MCF 10A (cell line): ENCODE measurements around the gene GGTLC2. TPM values are rescaled to one million over a fixed set of nuclear protein-coding genes. Genes with fewer than 3 reads are reported as not detected.
"Not testable (repeated sequence)": the region's sequence is repeated elsewhere in the genome, so short reads cannot be mapped to it uniquely, and the experiment has no call there.

Source experiments
- Bru-seq: library from RNA; stranded (reverse); fragments of 400-500 nt; gene quantifications from one replicate; lab custom pipeline; 2021; lab: Mats Ljungman, UMichigan
- BruChase-seq, 2 experiments: library from RNA; stranded (reverse); fragments of 400-500 nt; gene quantifications; one replicate each; lab custom pipeline; 2021; lab: Mats Ljungman, UMichigan
- BruUV-seq: library from RNA; stranded (reverse); fragments of 400-500 nt; replicated peaks from 2 replicates; lab custom pipeline; 2021; lab: Mats Ljungman, UMichigan
- CTCF ChIA-PET: fragments of 300-600 bp; sonication (Branson Sonifier 250); formaldehyde crosslinking; extraction: SDS; loops from one replicate; lab custom pipeline; 2021; ENCODE audit warnings: antibody characterized with exemption, inconsistent platforms; lab: Yijun Ruan, JAX
- POLR2A ChIA-PET: fragments of 300-600, 350-650 bp; sonication (Branson Sonifier 250); formaldehyde crosslinking; extraction: SDS; loops from one replicate; lab custom pipeline; 2020; ENCODE audit warnings: antibody characterized with exemption, inconsistent platforms; lab: Yijun Ruan, JAX
- DNase-seq: peaks from one replicate; pipeline ENCODE4 v3.0.0-alpha.2; 2018; ENCODE audit not compliant: unreplicated experiment
- H3K27ac Mint-ChIP-seq: one replicate; pipeline ENCODE4 v1.8.0; 2022; ENCODE audit warnings: mild to moderate bottlenecking, low read depth, mixed read lengths; ENCODE audit not compliant: unreplicated experiment
- H3K27me3 Mint-ChIP-seq: one replicate; pipeline ENCODE4 v1.8.0; 2022; ENCODE audit warnings: mixed read lengths; ENCODE audit not compliant: insufficient read depth, unreplicated experiment
- H3K36me3 Mint-ChIP-seq: one replicate; pipeline ENCODE4 v1.8.0; 2022; ENCODE audit warnings: mild to moderate bottlenecking, moderate library complexity, mixed read lengths; ENCODE audit not compliant: insufficient read depth, unreplicated experiment
- H3K4me1 Mint-ChIP-seq: one replicate; pipeline ENCODE4 v1.8.0; 2022; ENCODE audit warnings: mixed read lengths; ENCODE audit not compliant: insufficient read depth, unreplicated experiment
- H3K4me3 Mint-ChIP-seq: one replicate; pipeline ENCODE4 v1.8.0; 2022; ENCODE audit warnings: mild to moderate bottlenecking, moderate library complexity, mixed read lengths; ENCODE audit not compliant: unreplicated experiment
- H3K9me3 Mint-ChIP-seq: one replicate; pipeline ENCODE4 v1.8.0; 2022; ENCODE audit warnings: mixed read lengths; ENCODE audit not compliant: unreplicated experiment
- CTCF ChIP-seq: fragments of 200-600 bp; IDR thresholded peaks from one replicate; pipeline ENCODE4 v1.8.0; 2022; ENCODE audit warnings: antibody characterized with exemption, mild to moderate bottlenecking; ENCODE audit not compliant: unreplicated experiment
- intact Hi-C: fragments of 100-400 bp; cut with micrococcal nuclease; formaldehyde crosslinking; loops from 2 replicates; pipeline ENCODE4 v1.14.1; 2022
- long read RNA-seq: library from polyadenylated mRNA; stranded (forward); transcript quantifications from one replicate; pipeline ENCODE4 v2.0.0, GENCODE V29; 2022
- total RNA-seq: library from RNA; stranded (reverse); gene quantifications from 2 replicates; pipeline ENCODE4 v1.2.3, GENCODE V29; 2022

GGTLC2 gene
- total RNA-seq (not detected in 2 replicates), Bru-seq, nascent RNA (not detected), BruChase-seq, experiment 1, labeled RNA remaining after a 6-hour chase (not detected), BruChase-seq, experiment 2, labeled RNA remaining after a 2-hour chase (not detected)
- long read RNA-seq, result 0 reads

GRCh38 chr22:22644314-22644713 is at the start of gene GGTLC2:
TSS of gene GGTLC2 (plus strand) at chr22:22644614. CDS start at chr22:22646346, 1,732 bp downstream.
- DNase-seq, BruUV-seq, POLR2A ChIA-PET, CTCF ChIA-PET, H3K9me3 Mint-ChIP-seq, H3K4me1 Mint-ChIP-seq, H3K27ac Mint-ChIP-seq, H3K4me3 Mint-ChIP-seq, H3K36me3 Mint-ChIP-seq, H3K27me3 Mint-ChIP-seq, intact Hi-C loops: not testable (repeated sequence)

- H3K9me3 Mint-ChIP-seq, result no peaks in the 10 kb centered on the region
- no peak overlapping the region for H3K27ac Mint-ChIP-seq
- H3K27me3 Mint-ChIP-seq, result peaks cover 55% of the 10 kb centered on the region
- no peak overlapping the region for H3K4me3 Mint-ChIP-seq
- BruUV-seq, result no TSS peak
- no peak for TF ChIP-seq CTCF
- no peaks in the 10 kb centered on the region for H3K36me3 Mint-ChIP-seq
- no peaks in the 10 kb centered on the region for H3K4me1 Mint-ChIP-seq
- DNase-seq, result no peak
- ChIA-PET POLR2A (no interaction called here), CTCF (interaction anchor here (0.6 to 3.0 kb wide), 5 partner anchors 10 to 362 kb away, joined by 3 to 13 read pairs (median 3); no protein-coding TSS in a partner anchor)
- intact Hi-C loops, result no loop called here
Measured at GRCh38 chr22:22595001-22595835, 49.2 kb upstream of the GGTLC2 start.

- Mint-ChIP-seq H3K9me3 (no peaks in the 10 kb centered on the region), H3K27me3 (peaks cover 25% of the 10 kb centered on the region), H3K4me3 (no peak overlapping the region), H3K27ac (no peak overlapping the region), H3K36me3 (no peaks in the 10 kb centered on the region), H3K4me1 (no peaks in the 10 kb centered on the region)
- intact Hi-C loops, result no loop called here
- no TSS peak for BruUV-seq
- no peak for DNase-seq
- no peak for TF ChIP-seq CTCF
- CTCF ChIA-PET, result interaction anchor here (0.6 to 2.1 kb wide), 3 partner anchors 10 to 642 kb away, joined by 3 to 10 read pairs (median 7); no protein-coding TSS in a partner anchor
- POLR2A ChIA-PET, result no interaction called here
Measured at GRCh38 chr22:22598144-22598543, 46.3 kb upstream of the GGTLC2 start.

- DNase-seq, result no peak
- intact Hi-C loops, result no loop called here
- Mint-ChIP-seq H3K4me3 (no peak overlapping the region), H3K9me3 (no peaks in the 10 kb centered on the region), H3K36me3 (no peaks in the 10 kb centered on the region), H3K4me1 (no peaks in the 10 kb centered on the region), H3K27me3 (peaks cover 22% of the 10 kb centered on the region), H3K27ac (no peak overlapping the region)
- no TSS peak for BruUV-seq
- ChIA-PET CTCF (interaction anchor here (0.6 to 1.9 kb wide), 3 partner anchors 8 to 85 kb away, joined by 3 to 13 read pairs (median 4); no protein-coding TSS in a partner anchor), POLR2A (no interaction called here)
- TF ChIP-seq CTCF, result no peak
Measured at GRCh38 chr22:22599248-22599647, 45.2 kb upstream of the GGTLC2 start.
